HG02588 (cell line): Measurements from ENCODE around the gene WDR70.
"Not testable (repeated sequence)": the region's sequence is repeated elsewhere in the genome, so short reads cannot be mapped to it uniquely, and the experiment has no call there.

Experiments
- ATAC-seq: cut with Tn5 transposase; IDR thresholded peaks from one replicate; pipeline ENCODE4 v1.9.1; 2021; ENCODE audit warnings: mild to moderate bottlenecking, moderate library complexity; ENCODE audit not compliant: unreplicated experiment

Gene WDR70

DNA sequence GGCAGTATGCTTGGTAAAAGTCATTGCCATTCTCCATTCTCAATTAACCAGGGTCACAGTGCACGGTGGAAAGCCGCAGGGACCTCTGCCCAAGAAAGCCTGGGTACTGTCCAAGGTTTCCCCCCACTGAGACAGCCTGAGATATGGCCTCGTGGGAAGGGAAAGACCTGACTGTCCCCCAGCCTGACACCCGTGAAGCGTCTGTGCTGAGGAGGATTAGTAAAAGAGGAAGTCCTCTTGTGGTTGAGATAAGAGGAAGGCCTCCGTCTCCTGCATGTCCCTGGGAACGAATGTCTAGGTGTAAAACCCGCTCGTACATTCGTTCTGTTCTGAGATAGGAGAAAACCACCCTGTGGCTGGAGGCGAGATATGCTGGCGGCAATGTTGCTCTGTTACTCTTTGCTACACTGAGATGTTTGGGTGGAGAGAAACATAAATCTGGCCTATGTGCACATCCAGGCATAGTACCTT, 293.0 kb downstream of the WDR70 start:
- ATAC-seq, result not testable (repeated sequence)

DNA sequence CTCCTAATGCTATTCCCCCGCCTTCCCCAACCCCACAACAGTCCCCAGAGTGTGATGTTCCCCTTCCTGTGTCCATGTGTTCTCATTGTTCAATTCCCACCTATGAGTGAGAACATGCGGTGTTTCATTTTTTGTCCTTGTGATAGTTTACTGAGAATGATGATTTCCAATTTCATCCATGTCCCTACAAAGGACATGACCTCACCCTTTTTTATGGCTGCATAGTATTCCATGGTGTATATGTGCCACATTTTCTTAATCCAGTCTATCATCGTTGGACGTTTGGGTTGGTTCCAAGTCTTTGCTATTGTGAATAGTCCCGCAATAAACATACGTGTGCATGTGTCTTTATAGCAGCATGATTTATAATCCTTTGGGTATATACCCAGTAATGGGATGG, 295.2 kb downstream of the WDR70 start:
- not testable (repeated sequence) for ATAC-seq

DNA sequence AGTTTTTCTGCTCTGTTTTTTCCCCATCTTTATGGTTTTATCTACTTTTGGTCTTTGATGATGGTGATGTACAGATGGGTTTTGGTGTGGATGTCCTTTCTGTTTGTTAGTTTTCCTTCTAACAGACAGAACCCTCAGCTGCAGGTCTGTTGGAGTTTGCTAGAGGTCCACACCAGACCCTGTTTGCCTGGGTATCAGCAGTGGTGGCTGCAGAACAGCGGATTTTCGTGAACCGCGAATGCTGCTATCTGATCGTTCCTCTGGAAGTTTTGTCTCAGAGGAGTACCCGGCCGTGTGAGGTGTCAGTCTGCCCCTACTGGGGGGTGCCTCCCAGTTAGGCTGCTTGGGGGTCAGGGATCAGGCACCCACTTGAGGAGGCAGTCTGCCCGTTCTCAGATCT, 300.2 kb downstream of the WDR70 start:
- not testable (repeated sequence) for ATAC-seq

DNA sequence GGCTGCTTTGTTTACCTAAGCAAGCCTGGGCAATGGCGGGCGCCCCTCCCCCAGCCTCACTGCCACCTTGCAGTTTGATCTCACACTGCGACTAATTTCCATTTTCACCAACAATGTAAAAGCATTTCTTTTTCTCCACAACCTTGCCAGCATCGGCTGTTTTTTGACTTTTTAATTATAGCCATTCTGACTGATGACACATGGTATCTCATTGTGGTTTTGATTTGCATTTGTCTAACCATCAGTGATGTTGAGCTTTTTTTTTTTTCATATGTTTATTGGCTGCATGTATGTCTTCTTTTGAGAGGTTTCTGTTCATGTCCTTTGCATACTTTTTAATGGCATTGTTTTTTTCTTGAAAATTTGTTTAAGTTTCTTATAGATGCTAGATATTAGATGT, 300.8 kb downstream of the WDR70 start:
- not testable (repeated sequence) for ATAC-seq

DNA sequence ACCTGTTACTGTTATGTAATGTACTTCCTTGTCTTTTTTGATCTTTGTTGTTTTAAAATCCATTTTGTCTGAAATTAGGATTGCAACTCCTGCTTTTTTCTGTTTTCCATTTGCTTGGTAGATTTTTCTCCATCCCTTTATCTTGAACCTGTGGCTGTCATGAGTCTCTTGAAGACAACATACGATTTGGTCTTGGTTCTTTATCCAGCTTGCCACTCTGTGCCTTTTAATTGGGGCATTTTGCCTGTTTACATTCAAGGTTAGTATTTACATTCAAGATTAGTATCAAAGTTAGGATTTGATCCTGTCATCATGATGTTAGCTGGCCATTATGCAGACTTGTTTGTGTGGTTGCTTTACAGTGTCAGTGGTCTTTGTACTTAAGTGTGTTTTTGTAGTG, 304.0 kb downstream of the WDR70 start:
- ATAC-seq, result no peak

DNA sequence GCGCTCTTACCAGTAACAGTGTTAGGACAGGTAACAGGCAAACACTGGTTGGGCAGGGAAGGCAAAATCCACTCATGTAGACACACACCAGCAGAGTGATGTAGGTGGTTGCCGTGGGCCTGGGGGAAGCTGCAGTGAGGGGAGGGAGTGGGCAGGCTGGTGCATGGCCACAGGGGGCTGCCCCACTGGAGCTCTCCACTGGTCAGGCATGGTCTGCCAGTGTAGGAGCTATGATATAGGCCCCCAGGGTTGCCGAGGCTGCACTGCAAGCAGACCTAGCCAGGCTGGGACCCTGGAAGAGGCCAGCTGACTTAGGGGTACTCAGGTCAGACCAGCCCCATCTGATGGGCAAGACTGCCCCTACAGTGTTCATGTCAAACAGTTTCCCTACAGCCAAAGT, 306.1 kb downstream of the WDR70 start:
- no peak for ATAC-seq

DNA sequence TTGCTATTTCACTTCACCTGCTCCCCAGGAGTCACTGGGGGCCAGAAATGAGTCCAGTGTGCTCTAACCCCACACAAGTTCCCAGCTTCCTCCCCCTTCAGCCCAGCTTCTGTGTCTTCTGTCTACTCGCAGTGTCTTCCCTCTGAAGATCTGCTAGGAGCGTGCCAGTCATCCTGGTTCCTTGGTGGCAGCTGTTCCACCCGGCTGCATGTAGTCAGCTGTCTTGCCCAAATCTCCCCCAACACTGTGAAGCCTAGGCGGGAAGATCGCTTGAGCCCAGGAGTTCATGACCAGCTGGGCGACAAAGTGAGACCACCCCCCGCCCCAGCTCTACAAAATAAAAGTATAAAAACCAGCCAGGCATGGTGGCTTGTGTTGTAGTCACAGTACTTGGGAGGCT, 306.7 kb downstream of the WDR70 start:
- no peak for ATAC-seq

DNA sequence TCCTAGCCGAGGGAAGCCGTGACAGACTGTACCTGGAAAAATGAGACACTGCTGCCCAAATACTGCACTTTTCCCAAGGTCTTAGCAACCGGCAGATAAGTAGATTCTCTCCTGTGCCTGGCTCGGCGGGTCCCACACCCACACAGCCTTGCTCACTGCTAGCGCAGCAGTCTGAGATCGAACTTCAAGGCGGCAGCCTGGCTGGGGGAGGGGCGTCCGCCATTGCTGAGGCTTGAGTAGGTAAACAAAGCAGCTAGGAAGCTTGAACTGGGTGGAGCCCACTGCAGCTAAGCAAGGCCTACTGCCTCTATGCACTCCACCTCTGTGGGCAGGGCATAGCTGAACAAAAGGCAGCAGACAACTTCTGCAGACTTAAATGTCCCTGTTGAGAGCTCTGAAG, 309.8 kb downstream of the WDR70 start:
- ATAC-seq, result not testable (repeated sequence)

DNA sequence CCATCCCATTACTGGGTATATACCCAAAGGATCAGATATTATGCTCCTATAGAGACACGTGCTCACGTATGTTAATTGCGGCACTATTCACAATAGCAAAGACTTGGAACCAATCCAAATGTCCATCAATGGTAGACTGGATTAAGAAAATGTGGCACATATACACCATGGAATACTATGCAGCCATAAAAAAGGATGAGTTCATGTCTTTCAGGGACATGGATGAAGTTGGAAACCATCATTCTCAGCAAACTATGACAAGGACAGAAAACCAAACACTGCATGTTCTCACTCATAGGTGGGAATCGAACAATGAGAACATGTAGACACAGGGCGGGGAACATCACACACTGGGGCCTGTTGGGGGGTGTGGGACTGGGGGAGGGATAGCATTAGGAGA, 315.2 kb downstream of the WDR70 start:
- ATAC-seq, result not testable (repeated sequence)

DNA sequence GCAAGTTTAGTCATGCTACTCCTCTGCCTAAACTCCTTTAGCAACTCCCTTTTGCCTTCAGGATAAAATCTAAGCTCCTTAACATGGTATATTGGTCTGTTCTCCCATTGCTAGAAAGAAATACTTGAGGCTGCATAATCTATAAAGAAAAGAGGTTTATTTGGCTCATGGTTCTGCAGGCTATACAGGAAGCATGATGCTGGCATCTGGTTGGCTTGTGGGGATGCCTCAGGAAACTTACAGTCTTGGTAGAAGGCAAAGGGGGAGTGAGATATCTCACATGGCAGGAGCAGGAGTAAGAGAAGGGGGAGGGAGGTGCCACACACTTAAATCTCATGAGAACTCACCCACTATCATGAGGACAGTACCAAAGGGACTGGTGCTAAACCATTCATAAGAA, 315.7 kb downstream of the WDR70 start:
- no peak for ATAC-seq

DNA sequence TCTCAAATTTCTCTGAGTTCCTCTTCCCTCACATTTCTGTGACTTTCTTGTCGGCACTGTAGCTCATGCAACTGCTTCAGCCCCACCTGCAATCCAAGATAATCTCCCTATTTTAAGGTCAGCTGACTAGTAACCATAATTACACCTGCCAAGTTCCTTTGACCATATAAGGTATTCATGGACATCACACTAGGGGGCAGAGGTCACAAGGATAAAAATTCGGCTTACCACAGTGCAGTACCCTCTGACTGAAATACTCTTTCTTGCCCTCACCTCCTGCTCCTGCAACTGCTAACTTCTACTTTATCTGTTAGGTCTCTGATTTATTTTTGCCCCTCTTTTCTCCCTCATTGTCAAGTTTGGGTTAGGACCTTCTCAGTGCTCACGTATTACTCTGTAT, 316.5 kb downstream of the WDR70 start:
- ATAC-seq, result no peak

DNA sequence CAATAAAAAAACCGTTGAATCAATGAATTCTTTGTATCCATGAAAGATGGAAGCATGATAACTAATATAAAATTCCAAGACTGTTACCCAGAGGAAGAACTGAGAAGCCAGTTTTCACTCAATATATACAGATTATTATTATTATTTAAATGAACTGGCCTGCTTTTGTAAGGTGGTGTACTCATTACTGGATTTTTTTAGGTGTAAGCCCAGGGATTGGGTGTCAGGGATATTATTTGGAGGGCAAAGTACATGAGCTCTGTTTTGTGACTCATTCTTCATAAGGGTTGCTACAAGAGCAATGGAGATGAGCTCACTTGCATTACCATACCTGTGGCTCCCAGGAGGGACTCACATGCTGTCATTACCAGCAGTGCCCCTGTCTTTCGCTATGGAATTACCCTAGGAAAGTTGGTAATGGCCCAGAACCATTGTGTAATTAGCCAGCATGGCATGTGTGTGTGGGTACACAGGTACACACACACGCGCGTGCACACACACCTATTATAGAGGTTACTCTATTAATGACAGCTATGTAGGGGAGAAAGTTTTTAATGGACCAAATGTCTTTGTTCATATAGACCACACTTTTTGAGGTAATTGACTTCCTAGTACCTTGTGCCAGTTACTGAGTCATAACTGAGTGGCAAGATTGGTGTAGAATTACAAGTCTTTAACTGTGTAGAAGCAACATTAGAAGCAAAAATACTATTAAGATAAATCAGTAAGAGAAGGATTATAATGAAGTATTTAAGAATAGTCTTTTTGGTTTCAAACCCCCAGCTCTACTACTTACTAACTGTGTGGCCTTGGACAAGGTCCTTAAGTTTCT, 317.3 kb downstream of the WDR70 start:
- ATAC-seq, result no peak

DNA sequence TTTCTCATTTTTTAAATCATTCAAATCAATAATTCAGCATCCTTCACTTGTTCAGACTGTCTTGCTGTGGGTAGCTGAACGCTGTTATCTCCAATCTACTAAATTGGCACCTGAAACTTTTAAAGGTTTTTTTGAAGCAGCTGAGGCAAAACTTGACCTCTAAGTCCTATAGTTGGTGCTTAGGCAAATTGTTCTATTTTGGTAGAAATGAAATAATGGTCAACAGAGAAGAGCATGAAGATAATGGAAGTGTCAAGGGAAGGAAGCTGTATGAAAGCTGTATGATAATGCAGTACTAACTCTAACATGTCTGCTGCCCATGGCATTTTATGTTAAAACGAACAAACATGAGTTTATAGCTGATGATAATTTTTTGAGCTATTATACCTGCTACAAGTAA, 322.8 kb downstream of the WDR70 start:
- no peak for ATAC-seq

DNA sequence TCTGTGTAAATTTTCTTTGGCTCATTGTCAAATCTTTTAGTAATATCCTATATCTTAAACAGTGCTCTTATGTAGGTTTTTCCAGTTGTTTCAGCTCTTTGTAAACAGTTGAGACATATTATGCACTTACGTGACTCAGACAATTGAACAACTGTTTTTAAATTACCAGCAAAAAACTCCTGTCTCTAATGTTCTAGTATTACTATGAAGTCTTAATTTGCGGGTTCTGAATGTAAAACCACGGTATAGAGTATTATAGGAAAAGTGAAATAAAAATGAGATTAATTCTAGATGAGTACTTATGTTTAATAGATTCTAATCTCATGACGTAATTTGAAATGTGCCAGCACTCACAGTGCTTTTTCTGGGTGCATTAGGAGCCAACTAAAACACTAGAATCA, 324.7 kb downstream of the WDR70 start:
- ATAC-seq, result no peak

DNA sequence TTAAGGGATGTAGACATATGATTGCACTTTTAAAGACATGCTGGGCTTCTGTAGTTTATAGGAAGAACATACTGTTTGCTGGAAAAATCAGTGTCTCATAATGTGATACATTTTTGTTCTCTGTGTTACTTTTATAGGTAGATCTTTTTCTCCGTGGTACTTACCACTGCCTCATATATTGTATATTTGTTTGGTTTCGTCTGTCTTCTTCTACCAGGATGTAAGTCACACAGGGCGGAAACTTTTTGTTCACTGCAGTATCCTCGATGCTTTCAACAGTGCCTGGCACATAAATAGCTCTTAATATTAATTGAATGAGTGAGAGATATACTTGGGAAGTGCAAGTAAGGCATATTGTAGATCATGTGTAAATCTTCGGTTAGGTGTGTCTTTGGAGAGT, 325.3 kb downstream of the WDR70 start:
- ATAC-seq, result no peak

DNA sequence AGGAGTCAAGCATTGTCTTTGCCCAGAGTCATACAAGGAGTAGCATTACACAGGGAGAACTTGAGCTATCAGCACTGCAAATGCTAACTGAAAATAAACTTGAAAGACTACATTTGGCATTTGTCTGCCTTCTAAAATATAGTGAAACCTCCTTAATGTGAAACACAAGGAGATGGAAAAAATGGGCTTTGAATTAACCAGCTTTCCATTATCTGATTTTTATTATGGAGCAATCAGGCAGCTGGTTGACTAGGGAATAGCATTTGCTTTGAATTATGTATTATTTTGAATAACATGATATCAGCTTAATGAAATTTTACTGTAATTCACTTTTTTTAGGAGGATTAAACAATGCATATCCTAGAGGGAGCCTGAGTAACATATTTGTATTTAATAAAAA, 329.9 kb downstream of the WDR70 start:
- no peak for ATAC-seq

DNA sequence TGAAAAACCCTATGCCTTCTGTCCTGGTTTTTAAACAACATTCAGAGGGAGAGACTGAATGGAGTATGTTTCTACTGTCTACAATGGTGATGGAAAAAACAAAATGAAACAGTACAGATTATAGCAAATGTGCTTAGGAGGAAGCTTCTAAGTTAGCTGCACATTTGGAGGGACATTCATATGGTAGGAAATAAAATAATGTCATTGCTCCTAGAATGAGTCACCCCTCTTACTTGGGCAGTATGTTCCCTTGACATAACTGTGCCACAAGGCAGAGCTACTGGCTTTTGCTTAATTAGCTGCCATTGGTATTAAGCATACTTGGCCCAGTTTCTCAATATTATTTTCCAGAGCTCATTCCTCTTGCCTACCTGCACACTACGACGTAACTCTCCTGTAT, 331.8 kb downstream of the WDR70 start:
- ATAC-seq, result no peak

DNA sequence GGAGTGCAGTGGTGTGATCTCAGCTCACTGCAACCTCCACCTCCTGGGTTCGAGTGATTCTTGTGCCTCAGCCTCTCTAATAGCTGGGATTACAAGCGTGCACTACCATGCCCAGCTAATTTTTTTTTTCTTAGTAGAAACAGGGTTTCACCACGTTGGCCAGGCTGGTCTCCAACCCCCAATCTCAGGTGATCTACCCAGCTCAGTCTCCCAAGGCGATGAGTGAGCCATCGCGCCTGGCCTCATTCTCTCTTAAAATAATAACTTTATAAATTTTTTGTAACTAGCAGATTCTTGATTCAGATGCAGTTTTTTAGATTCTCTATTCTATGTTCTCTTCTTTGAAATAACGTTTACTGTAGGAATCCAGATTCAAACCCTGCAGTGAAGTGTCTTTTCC, 333.6 kb downstream of the WDR70 start:
- no peak for ATAC-seq

DNA sequence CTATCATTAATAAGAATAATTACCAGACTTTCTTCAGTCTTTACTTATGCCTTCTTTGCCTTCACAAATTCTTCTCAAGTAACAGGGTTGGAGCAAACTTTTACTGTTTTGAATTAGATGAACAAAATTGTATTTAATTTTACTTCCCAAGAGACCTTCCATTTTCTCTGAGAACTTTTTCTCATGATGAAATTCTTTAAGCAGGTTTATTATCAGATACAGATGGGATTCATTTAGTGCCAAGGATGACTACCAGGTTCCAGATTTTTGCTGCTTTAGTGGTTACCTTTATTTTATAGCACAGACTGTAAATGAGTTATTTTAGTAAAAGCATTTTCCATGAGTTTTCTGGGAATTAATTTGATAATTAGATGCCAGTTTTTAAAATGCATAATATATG, 335.6 kb downstream of the WDR70 start:
- ATAC-seq, result no peak

DNA sequence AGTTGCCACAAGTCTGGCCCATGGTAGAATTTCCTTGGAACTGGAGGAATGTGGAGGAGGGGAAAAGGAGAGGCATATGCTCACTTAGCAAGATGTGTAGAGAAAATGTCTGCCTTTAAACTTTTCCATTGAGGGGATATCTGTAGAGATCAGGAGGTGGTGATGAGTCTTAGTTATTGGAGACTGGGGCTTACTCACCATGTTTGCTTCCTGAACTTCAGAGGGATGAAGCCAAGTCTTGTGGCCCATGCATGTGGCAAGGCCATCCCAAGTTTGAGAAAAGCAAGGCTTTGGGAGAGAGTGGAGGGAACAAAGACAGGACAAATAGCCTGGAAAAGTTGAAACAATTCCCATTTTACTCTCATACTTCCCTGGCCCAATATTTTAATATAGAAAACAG, 336.2 kb downstream of the WDR70 start:
- no peak for ATAC-seq

DNA sequence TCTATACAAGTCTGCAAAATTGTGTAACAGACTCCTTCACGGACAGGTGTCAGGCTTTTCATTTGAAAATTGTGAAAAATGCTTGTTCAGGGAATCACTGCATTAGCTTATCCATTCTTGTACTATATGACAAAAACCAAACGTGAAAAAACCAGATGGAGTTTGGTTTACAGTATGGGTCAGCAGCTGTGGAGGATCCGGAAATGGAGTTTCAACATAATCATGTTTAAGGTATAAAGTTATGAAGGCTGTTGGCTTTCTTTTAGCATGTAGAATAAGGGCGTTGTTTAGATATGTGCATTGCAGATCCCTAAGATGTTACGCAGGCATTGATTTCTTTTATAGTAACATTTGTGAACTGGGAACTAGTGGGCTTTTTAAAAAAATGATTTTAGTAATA, 336.9 kb downstream of the WDR70 start:
- ATAC-seq, result no peak

DNA sequence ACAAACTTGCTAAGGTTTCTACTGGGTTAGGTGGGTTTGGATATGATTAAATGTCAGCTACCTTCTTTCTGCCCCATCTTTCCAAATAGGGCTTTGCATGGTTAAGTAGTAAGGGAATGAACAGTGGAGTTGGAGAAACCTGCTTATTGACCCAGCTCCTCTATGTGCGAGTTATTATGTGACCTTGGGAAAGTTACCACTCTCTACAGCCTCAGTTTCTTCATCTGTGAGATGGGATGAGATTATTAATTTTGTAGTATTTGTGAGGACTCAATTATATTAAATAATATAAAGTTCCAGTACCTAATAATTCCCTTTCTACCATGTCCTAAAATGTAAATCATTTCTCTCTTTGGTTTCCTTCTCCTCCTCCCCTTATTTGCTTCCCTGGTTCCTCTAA, 337.3 kb downstream of the WDR70 start:
- no peak for ATAC-seq

DNA sequence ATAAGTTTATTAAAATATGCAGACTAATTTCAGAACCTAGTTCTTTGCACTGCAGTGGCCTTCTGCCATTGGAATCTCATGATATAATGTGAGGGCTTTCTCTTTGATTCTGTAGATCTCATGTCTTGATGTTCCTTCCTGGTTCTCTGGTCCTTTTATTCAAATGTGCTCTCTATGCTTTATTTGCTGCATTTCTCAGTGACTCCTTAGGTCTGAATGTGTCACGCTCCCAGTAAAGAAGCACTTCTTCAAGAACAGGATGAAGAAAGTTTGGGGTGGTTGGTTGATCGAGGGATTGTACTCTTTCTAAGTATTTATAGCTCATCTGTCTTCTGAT, 338.1 kb downstream of the WDR70 start:
- ATAC-seq, result no peak
